T1000 (cell line): Measurements from ENCODE around the gene SLC6A6.
"Not testable (repeated sequence)": the region's sequence is repeated elsewhere in the genome, so short reads cannot be mapped to it uniquely, and the experiment has no call there.

Experiments used
- DNase-seq: peaks from one replicate; lab custom pipeline; 2025; ENCODE audit warnings: mixed read lengths; lab: John Stamatoyannopoulos, UW

SLC6A6 gene

DNA sequence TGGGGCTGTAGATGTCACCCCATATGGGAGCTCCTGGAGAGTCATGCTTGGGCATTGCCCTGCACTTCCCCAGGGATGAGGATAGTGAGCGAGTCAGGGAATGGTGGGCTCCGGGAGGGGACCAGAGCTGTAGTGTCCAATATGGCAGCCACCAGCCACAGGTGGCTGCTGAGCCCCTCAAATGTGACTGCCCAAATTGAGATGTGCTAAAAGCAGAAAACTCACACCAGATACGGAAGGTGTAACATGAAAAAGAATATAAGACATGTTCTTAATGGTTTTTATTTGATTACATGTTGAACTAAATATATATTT is 106.1 kb downstream of the SLC6A6 start:
- no peak for DNase-seq

DNA sequence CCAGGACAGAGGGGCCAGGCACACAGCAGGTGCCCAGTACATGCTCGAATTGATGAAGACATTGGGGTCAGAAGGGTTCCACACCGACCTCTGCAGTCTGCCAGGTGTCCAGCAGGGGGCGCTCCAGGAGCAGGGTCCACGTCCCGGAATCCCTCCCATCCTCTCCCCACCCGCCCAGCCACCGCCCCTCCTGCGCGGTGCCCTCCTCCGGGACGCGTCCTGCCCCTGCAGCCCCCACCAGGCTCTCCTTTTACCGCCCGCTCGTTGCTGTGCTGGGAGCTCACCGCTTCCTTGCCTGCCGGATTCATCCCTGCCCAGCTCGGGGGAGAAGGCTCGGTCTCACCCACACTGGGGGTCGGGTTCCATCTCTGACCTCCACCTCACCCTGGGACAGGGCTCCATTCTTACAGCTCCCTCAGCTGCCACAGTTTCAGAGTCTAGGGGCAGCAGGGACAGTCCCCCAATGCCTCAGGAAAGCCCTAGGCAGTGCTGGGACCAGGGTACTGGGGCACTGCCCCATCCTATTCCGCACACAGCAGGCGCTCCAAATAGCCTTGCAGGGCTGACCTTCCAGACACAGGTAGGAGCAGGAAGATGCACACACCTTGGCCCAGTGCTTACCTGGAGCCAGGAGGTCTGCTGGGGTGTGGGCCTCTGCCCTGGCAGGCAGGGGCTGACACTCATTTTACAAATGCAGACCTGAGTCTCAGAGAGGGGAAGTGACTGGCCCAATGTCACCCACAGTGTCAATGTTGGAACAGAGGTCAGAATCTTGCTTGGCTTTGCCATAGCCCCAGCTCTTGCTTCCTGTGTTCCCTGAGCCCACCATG is 106.8 kb downstream of the SLC6A6 start:
- no peak for DNase-seq

DNA sequence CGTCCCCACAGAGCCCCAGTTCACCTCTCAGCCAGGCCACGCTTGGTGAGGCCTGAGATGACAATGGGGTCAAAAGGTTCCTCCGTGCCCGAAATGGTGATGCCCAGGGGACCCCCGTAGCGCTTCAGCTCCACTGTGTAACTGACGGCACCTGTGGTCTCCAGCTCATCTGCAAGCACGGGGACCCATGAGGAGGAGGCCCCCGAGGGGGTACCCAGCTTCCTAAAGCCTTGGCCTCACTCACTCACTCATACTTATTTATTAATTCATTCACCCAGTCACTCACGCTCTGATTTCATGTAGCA is 107.3 kb downstream of the SLC6A6 start:
- DNase-seq, result no peak

DNA sequence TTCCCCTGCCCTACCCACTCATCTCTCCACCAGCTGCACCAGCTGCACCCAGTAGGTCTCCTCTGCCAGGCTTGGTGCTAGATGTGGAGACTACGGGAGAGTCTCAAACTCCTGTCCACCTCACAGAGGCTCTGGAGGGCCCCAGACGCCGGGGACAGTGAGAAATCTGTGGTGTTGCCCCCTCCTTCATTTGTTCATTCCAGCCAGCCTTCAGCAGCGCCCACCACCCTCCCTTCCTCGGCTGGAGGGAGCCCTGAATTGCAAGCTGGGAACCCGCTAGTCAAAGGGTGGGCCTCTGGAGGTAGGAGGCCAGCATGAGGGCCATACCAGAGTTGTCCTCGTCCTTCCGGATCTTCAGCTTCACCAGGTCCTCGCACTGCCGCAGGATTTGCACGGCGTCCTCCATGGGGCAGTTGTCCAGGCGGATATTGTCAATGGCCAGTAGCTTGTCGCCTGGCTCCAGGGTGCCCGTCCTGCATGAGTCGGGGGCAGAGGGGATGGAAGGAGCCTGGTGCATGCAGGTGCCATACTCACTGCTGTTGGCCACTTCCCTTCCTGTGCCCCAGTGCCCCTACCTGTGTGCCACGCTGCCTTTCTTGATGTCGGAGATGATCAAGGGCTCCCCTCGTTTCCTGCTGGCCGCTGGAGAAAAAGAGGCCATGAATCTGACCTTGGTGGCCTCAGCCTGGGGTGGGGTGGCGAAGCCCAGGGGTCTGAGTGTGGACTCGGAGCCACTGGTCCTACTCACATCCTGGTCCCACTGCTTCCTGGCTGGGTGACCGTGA is 108.6 kb downstream of the SLC6A6 start:
- no peak for DNase-seq

DNA sequence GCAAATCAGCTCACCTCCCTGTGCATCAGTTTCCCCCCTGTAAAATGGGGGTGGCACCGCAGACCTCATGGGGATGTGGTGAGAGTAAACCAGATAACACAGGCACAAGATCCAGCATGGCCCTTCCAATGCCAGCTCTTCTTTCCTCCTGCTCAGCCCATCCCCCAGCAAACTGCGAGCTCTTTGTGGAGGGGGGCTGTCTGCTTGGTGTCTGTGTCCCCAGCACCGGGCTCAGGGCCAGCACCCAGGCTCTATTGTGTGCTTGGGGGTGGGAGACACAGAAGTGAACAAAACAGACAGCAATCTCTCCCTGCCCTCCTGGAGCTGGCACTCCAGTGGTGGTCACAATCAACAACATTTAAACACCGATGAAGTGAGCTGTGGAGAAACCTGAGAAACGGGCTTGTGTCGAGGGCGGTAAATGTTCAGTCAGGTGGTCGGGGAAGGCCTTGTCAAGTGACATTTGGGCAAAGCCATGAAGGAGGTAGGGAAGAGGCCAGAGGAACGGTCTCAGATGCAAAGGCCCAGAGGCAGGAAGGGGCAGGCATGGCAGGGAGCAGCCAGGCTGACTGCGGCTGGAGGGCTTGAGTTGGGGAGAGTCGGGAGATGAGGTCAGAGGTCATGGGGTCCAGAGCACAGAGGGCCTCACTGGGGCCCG is 109.3 kb downstream of the SLC6A6 start:
- no peak for DNase-seq

DNA sequence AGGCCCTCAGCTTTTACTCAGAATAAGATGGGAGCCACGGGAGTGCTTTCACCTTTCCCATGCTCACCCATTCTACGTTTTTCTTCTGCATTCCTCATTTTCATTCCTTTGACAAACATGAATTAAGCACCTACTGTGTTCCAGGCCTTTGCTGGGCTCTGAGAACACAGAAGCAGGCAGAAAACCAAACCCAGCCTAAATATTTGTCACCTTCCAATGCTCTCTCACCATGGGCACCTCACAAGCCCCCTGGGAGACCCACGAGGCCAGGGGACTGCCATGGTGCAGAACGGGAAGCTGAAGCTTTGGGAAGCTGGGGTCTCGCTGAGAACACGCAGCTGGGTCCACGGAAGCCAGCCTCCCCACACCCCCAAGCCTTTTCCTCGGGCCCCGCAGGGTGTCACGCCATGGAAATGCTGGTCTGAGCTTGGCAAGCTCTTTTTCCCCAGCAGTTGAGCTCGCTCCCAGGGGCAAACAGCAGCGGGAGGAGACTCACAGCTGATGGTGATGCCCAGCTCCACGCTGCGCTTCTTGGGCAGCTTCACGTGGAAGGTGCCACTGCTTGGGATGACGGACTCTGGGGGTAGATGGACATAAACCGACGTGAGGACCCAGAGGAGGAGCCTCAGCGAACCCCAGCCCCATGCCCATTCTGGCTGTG is 110.0 kb downstream of the SLC6A6 start:
- DNase-seq, result no peak

DNA sequence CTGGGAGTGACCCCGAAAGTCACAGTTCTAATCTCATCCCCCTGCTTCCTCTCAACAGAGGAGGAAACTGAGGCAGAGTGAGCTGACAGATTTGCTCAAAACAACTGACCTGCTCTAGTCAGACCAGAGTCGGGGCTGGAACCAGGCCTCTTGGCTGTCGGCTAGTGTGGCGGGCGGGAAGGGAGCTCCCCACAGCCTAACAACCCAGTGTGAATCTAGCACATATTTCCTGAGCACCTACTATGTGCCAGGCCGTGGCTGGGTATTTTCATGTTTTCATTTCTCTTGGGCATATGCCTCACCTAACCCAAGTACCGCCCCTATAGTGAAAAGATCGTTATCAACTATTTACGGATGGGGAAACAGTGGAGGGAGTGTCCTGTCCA is 110.5 kb downstream of the SLC6A6 start:
- no peak for DNase-seq

DNA sequence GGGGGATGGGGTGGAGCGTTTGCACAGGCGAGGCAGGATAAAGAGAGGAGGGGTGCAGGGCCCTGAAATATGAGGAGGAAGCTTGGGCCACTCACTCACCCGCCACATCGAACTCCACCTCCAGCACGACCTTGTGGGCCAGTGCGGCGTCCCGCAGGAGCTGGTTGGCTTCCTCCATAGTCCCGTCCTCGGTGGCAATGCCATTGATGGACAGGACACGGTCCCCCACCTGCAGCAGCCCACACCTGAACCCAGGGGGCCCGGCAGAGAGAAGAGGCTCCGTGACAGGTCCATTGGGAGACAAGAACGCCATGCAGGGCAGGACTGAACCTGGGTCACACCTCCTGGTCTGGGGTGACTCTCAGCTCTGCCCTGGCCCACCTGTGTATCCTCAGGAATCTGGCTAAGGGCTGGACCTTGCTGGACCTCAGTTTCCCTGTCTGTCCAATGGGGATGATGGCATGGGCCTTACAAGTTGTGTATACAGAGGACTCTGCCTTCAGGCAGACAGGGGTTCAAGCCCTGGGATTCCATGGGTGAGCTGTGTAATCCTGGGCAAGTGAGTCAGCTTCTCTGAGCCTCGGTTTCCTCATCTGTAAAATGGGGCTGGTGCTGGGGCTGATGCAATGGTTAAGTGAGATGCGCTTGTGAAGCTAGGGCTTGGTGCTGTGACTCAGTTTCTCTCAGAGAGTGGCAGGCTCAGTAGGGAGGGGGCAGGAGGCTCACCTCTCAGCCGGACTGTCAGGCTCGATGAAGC is 111.3 kb downstream of the SLC6A6 start:
- DNase-seq, result no peak

DNA sequence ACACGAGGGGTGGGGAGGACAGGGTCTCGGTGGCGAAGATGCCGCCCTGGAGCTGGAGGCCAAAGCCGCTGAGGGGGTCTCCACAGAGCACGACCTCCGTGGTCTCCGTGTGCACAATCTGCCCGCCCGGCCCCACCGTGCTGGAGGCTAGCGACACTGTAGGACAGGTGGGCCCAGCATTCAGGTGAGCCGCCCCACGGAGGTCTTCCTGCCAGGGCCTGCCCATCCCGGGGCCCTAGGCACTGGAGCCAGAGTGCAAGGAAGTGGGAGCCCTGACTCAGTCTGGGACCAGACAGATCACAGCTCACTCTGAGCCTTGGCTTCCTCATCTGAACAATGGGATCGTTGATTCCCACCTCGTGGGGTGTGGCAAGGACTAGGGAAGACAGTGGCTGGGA is 111.9 kb downstream of the SLC6A6 start:
- DNase-seq, result no peak

DNA sequence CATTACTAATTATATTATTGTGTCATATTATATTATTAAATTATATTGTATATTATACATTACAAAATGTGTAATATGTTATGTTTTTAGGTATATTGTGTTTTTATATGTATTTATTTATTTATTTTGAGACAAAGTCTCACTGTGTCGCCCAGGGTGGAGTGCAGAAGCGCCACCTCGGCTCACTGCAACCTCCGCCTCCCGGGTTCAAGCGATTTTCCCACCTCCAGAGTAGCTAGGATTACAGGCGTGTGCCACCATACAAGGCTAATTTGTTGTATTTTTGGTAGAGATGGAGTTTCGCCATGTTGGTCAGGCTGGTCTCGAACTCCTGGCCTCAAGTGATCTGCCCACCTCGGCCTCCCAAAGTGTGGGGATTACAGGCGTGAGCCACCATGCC is 113.1 kb downstream of the SLC6A6 start:
- not testable (repeated sequence) for DNase-seq

DNA sequence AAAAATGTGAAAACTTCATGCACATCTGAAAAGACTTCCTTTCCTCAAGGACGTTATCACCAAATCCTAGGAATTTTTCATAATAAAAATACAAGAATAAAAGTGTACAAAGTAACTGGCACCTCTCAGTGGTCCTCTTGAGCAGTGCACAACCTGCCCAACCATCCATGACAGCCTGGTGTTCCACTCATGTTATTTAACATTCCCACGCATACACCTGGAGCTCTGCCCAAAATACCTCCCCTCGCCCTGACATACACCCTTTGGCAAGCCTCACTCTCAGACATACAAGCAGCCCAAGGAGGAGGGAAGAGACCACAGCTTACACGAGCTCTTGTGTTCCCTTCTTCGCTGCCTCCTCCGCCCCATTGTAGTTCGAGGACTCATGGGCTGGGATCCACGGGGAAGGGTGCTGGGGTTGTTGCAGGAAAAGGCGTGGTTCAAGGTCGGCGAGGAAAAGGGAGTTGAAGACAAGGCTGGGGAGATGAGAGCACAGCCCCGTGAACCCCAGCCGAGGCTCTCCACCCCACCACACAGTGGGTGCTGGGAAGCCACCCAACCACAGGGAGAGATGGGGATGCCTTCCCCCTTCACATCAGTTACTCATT is 114.4 kb downstream of the SLC6A6 start:
- DNase-seq, result no peak

DNA sequence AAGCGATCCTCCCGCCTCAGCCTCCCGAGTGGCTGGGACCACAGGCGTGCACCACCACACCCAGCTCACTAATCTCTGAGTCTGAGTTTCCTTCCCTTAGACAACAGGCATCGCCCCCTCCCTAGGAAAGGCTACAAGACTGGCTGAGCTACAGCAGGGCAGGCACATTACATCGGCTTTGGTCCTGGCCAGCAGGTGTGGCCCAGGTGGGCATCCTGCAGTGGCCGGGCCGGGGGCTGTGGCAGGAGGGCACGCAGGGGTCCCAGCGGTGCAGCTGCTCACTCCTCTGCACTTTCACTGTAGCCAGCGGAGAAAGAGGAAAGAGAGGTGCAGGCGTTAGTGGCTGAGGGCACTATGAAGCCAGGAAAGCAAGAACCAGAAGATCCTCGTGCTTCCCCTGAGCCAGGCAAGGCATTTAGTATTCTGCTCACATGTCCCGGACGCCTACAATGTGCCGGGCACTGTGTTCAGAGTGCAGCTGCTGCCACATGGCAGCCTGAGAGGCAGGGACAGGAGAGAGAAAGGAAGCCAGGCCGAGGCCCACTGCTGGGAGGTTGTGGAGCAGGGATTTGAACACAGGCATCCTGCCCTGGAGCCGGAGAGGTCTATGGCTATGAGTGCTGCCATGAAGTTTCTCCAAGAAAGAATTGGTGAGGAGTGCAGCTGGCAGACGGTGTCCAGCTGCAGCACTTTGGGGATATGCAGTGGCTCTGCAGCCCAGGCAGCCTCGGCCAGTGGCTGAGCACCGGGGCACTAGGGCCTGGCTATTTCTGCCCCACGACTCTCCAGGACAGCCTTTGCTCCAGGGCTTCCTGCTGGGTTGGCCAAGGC is 115.4 kb downstream of the SLC6A6 start:
- DNase-seq, result no peak

DNA sequence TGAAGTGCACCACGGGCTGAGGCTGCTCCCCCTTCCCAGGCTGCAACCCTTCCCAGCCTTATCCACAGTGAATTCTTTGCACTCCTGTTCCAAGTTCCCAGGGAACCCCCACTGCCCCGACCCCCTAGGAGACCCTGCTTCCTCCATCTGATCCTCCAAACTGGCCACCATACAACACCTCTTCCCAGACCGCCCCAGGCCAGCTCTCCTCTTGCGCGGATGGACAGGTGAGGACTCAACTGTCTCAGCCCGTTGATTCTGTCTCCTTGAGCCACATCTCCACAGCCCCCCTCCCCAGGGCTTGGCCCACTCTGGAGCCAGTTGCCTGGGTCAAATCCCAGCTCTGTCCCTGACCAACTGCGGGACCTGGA is 116.0 kb downstream of the SLC6A6 start:
- no peak for DNase-seq

DNA sequence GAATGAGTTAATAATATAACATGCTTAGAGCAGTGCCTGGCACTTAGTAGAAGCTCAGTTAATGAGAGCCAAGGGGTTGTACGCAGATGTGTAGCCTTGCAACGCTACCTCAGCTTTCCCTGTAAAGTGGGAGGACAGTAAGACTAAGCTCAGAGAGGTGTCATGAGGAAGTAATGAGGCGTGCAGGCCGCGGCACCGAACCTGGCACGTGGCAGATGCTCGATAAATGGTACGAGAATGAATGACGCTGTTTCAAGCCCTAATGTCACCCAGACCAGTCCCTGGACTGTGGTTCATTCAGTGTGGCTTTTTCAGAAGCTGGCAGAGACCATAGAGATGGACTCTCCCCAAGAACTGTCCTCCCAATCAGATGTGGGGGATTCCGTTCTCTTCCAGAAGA is 116.5 kb downstream of the SLC6A6 start:
- DNase-seq, result no peak

DNA sequence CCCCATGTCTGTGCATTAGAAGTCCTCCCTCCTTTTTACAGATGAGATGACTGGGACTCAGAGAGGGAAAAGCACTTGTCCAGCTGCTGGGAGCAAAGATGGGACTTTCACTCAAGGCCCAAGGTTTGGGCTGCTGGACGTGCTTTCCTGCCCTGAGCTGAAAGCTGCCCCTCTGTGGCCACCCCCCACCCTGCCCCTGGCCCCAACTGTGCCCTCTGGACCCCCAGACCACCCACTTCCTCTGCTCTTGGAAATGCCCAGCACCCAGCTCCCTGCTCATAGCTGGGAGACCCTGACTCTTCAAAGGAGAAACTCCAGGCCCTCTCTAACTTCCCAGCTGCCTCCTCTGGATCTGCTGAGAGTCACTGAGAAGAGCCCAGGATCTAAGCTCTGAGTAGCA is 117.0 kb downstream of the SLC6A6 start:
- DNase-seq, result no peak

DNA sequence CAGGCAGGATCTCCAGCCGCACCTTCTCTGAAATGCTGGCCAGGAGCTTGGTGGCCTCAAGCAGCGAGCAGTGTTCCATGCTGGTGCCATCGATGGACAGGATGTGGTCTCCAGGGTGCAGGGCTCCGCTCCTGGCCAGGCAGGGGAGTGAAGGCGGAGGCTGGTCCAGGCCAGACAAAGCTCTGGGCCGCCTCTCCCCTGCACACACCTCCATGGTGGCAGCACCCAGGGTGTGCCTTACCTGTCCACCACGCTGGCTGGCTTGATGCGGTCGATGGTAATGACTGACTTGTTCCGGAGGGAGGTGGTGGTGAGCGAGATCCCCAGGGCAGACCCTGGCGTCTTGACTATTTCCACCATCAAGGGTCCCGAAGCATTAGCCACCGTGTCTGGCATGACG is 117.7 kb downstream of the SLC6A6 start:
- no peak for DNase-seq

DNA sequence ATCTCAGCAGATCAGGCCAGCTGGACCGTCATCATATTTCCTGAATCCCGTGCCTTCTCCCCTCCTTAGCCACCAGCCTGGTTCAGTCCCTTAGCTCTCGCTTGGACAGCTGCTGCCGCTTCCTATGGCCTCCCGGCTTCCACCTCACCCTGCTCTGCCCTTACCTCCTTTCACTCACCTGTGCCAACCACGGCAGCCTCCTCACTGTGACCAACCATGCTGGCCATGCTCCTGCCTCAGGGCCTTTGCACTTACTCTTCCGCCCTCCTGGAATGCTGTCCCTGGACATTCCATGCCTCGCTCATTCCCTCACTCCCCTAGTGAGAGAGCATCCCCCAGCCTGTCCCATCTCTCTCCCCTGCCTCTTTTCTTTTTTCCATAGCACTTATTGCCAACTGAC is 118.6 kb downstream of the SLC6A6 start:
- DNase-seq, result no peak

DNA sequence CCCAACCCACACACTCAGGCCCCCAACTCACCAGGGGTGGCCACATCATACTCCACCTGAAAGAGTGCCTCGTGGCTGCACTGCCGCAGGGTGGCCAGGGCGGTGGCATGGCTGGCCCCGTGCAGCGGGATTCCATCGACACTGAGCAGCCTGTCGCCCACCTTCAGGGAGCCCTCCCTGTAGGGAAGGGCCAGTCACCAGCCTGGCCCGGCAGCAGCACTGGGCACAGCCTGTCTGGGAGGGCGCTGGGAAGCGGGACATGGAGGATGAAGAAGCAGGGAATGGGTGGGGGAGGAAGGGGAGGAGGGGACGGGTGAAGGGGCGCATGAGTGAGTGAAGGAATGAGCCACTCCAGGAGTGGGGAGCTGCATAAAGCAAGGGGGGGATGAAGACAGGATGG is 119.2 kb downstream of the SLC6A6 start:
- DNase-seq, result no peak

DNA sequence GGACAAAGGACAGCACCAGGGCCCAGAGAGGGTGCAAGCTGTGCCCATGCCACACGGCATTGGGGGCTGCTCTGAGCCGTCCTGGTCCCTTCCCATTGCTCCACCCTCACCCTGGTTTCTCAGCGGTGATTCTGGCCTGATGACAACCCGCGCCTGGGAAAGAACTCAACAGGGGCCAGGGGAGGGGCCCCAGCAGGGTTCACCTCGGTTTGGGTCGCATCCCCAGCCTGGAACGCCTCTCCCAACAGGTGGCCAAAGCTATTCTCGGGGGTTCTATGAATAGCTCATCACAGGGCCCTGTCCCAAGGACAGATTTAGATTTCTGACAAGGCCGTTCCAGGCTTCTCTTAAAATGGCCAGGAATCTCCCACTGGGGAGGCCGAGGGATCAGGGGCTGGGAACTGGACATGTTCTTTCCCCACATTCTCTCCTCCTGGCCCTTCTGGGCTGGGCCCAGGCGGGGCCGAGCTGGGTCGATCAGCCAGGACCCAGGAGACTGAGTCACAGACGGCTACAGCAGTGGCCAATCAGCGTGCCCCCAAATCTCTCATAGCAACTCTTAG is 119.8 kb downstream of the SLC6A6 start:
- DNase-seq, result no peak

DNA sequence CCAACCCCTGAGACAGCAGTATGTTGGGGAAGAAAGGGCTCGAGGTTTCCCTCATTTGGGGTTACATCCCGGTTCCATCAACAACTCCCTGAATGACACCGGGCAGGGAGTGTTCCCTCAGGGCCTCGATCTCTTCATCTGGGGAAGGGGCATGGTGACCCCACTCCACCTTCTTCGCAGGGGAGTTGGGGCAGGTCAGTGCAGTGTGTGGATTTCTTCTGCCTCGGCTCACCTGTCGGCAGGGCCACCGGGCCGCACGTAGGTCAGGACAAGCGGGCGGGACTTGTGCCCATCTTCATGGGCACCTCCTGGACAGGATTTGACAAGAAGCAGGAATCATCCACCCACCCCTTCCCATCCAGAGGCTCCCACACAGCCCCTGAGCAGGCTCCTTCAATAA is 120.4 kb downstream of the SLC6A6 start:
- no peak for DNase-seq
